ENCODE results near the gene STX16. TPM values are rescaled to one million over a fixed set of nuclear protein-coding genes. Genes with fewer than 3 reads are reported as not detected.

STX16 gene
- total and polyA plus RNA-seq, 2 of the 13 experiments (the other 11 are each of a cell fraction or from before 2014, with no cell fraction given): 28.0 to 72.7 TPM

DNA sequence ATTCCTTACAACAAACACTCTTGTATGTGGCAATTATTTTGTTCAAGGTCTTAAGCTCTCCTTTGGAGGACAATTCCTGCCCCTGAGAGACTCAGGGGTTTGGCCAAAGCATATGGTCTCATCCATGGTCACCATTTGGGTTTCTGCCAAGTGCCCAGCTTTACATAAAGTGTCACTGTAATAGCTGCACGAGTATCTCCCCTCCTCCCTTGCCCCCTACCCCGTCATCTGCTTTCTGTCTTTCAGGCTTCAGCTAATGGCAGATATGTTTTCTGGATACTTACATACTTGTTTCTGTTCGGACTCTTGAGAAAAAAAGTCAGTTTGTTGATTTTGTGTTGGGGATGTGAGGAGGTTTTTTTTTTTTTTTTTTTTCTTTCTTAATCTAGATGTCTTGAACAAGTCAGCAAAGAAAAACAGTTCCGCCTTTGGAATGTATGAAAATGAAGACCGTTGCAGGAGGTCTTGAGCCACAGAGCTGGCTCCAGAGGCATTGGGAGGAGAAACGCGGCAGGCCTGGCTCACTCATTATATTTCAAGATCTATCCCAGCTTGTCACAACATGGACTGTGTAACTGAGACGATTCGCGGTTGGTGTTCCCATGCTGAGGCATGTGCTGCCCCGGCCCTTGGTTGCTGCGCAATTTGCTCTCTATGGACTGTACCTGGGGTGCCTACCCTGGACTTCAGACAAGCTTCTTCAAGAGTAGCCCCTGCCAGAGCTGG, 32.6 kb upstream of the STX16 start (continued):
- TF ChIP-seq, protein P1, sequence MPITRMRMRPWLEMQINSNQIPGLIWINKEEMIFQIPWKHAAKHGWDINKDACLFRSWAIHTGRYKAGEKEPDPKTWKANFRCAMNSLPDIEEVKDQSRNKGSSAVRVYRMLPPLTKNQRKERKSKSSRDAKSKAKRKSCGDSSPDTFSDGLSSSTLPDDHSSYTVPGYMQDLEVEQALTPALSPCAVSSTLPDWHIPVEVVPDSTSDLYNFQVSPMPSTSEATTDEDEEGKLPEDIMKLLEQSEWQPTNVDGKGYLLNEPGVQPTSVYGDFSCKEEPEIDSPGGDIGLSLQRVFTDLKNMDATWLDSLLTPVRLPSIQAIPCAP (CRISPR knock-in tag; IDR thresholded peaks at IDR 0.05; ENCODE audit: low read depth): no peak
- TF ChIP-seq FOSL2 (CRISPR knock-in tag; IDR thresholded peaks at IDR 0.05): no peak
- TF ChIP-seq CC2D1A (CRISPR knock-in tag; IDR thresholded peaks at IDR 0.05): no peak
- no peak for TF ChIP-seq MIER3 (CRISPR knock-in tag; IDR thresholded peaks at IDR 0.05; ENCODE audit: borderline replicate concordance)
- no peak for TF ChIP-seq SIX4 (CRISPR knock-in tag; IDR thresholded peaks at IDR 0.05)

DNA sequence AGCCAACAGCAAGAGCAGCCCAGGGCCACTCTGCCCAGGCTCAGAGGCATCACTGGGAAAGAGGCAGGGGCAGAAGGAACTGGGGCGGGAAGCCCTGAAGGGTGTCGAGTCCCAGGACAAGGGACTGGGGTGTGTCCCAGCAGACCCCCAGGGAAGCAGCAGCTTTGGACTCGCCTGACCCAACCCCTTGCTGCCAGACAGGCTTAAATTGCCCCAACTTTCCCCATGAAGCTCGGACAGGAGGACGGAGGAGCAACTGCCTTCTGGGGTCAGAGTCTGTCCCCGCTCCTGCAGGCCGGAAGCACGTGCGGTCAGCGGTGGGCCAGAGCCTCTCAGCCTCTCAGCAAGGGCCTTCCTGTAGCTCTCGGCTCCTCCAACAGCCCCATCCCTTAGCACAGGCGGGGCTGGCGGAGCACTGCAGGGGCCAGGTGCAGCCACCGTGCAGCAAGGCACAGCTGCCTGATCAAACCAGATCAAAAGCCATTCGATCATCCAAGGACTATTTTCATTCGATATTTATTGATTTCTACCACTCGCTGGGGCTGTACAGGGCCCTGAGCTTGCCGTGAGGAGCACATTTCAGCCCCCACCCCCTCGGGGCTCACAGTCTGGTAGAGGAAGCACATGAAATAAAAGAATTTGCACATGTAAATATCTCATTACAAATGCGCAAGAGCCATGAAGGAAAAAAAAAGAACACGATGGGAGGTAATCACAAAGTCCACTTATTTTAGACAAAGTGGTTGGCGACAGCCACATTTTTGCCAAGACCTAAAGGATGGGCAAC, 31.8 kb upstream of the STX16 start:
- Histone ChIP-seq H3K27ac (ENCODE audit: extremely low read length, insufficient read depth, low read length) (no peak overlapping the region), H3K9me3 (ENCODE audit: low read length) (no peaks in the 10 kb centered on the region), H3K4me3 (replicated peaks in 1 of 3; ENCODE audit: insufficient read depth in 1 of 3, low read depth in 2 of 3, low read length in 3 of 3) (no peak overlapping the region), H3K36me3 (replicated peaks in 1 of 2; ENCODE audit: control insufficient read depth in 1 of 2, insufficient read depth in 2 of 2, low read length in 2 of 2) (no peaks in the 10 kb centered on the region), H3K9ac (ENCODE audit: insufficient read depth, low read depth, low read length) (no peak overlapping the region), H3K4me1 (ENCODE audit: insufficient read depth, low read length) (peaks cover 11% of the 10 kb centered on the region), H3K79me2 (ENCODE audit: insufficient read depth, low read length) (no peaks in the 10 kb centered on the region), H4K20me1 (ENCODE audit: insufficient read depth, low read length) (no peaks in the 10 kb centered on the region), H2AFZ (ENCODE audit: low read length) (no peak overlapping the region), H3K27me3 (ENCODE audit: control insufficient read depth in 1 of 2, insufficient read depth in 2 of 2, low read length in 2 of 2) (peaks cover 14 to 94% of the 10 kb centered on the region in 2 experiments), H3K4me2 (ENCODE audit: low read depth, low read length) (no peak overlapping the region)
- ATAC-seq (no peak), DNase-seq (ENCODE audit: low spot score) (no peak), FAIRE-seq (no peak)
- no TSS peak for BruUV-seq (replicated peaks)
- in situ Hi-C loops (cut with HindIII; ENCODE audit: extremely low pct_ligation_motif_present, low pct_unique_long_range_greater_than_20kb) (no loop called here), intact Hi-C loops (cut with micrococcal nuclease; ENCODE audit: unreplicated experiment) (no loop called here)
- CTCF ChIA-PET (ENCODE audit: low intra/inter-chr PET ratio, low total read pairs): no interaction called here
- POLR2A ChIA-PET: no interaction called here
- WGBS (ENCODE audit: low lambda C conversion rate): 28% methylated on average over 20 of the region's 22 CpGs
- no peak for TF ChIP-seq TFE3 (CRISPR knock-in tag; IDR thresholded peaks at IDR 0.05)
- TF ChIP-seq MYNN (CRISPR knock-in tag; IDR thresholded peaks at IDR 0.05; ENCODE audit: low read depth): no peak
- TF ChIP-seq EZH2 (conservative IDR thresholded peaks at IDR 0.05; ENCODE audit: low read depth, low read length): 0 out of 2 replicates have a peak, but pooled peaks have one; percentile 35
- TF ChIP-seq CBX1 (IDR thresholded peaks at IDR 0.05; ENCODE audit: low read depth): no peak
- no peak for TF ChIP-seq ZC3H4 (CRISPR knock-in tag; IDR thresholded peaks at IDR 0.05; ENCODE audit: borderline replicate concordance)
- peak; percentile 25; the same call in 1 of the 2 replicates for TF ChIP-seq ZNF768 (CRISPR knock-in tag; IDR thresholded peaks at IDR 0.05)
- no peak for TF ChIP-seq RAD21 (CRISPR knock-in tag; IDR thresholded peaks at IDR 0.05)
- no peak for TF ChIP-seq ETV5 (CRISPR knock-in tag; IDR thresholded peaks at IDR 0.05; ENCODE audit: borderline replicate concordance)
- TF ChIP-seq ZNF703 (CRISPR knock-in tag; IDR thresholded peaks at IDR 0.05; ENCODE audit: borderline replicate concordance): no peak
- TF ChIP-seq KAT2B (IDR thresholded peaks at IDR 0.05; ENCODE audit: borderline replicate concordance, low read depth, low read length): no peak
- TF ChIP-seq SMYD3 (CRISPR knock-in tag; IDR thresholded peaks at IDR 0.05): no peak
- no peak for TF ChIP-seq JUNB (CRISPR knock-in tag; IDR thresholded peaks at IDR 0.05; ENCODE audit: borderline replicate concordance)
- TF ChIP-seq MEIS1 (CRISPR knock-in tag; IDR thresholded peaks at IDR 0.05; ENCODE audit: borderline replicate concordance): no peak
- no peak for TF ChIP-seq ZNF256 (CRISPR knock-in tag; conservative IDR thresholded peaks at IDR 0.05)
